ENCODE results near the gene THSD7B.

- TF ChIP-seq, protein P1, sequence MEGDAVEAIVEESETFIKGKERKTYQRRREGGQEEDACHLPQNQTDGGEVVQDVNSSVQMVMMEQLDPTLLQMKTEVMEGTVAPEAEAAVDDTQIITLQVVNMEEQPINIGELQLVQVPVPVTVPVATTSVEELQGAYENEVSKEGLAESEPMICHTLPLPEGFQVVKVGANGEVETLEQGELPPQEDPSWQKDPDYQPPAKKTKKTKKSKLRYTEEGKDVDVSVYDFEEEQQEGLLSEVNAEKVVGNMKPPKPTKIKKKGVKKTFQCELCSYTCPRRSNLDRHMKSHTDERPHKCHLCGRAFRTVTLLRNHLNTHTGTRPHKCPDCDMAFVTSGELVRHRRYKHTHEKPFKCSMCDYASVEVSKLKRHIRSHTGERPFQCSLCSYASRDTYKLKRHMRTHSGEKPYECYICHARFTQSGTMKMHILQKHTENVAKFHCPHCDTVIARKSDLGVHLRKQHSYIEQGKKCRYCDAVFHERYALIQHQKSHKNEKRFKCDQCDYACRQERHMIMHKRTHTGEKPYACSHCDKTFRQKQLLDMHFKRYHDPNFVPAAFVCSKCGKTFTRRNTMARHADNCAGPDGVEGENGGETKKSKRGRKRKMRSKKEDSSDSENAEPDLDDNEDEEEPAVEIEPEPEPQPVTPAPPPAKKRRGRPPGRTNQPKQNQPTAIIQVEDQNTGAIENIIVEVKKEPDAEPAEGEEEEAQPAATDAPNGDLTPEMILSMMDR (IDR thresholded peaks at IDR 0.05 in 8 of 11, conservative IDR thresholded peaks at IDR 0.05 in 3 of 11), result no peak
- TF ChIP-seq POLR2A (IDR thresholded peaks at IDR 0.05) (no peak), POLR2AphosphoS5 (IDR thresholded peaks at IDR 0.05) (no peak)
These were observed 22.6 kb downstream of the THSD7B start for GRCh38 chr2:136787970-136788369.

Data from spleen (tissue), 7 donors.